HG03045 (cell line): ENCODE results near the gene UBR3.

ENCODE experiments used
- ATAC-seq: cut with Tn5 transposase; IDR thresholded peaks from one replicate; pipeline ENCODE4 v1.9.1; 2021; ENCODE audit warnings: mild to moderate bottlenecking, moderate library complexity; ENCODE audit not compliant: unreplicated experiment

UBR3 gene

GRCh38 chr2:169994752-169995151 is 167.5 kb downstream of the UBR3 start:
- no peak for ATAC-seq

DNA sequence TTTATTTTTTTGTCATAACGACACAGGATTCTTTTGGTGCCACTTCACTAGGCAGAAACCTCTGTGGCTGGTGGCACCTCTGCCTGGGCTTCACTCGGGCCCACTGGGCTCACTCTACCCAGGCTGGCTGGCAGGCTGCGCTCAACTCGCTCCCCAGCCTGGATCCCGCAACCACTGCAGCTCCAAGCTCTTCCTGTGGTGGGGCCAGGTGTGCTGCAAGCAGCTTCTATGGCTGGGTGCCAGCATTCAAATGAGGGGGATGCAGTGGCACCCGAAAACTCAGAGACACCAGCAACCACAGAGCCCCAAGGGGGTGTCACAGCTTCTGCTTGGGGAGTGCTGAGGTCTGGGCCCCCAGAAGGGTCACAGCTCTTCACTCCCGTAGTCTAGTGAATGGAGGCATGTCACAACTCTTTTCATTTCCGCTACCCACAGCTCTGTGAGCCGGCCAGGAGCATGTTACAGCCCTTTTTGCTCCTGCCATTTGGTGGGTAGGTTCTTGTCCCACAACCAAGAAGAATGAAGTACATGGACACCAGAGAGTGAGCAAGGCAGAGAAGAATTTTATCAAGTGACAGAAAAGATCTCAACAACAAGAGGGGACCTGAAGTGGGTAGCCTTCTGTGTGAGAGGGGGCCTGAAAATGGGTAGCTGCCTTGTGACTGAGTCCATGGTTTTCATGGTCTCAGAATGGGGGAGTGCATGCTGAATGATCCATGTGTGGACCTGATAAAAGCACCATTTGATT is 170.1 kb downstream of the UBR3 start:
- ATAC-seq = no peak

DNA sequence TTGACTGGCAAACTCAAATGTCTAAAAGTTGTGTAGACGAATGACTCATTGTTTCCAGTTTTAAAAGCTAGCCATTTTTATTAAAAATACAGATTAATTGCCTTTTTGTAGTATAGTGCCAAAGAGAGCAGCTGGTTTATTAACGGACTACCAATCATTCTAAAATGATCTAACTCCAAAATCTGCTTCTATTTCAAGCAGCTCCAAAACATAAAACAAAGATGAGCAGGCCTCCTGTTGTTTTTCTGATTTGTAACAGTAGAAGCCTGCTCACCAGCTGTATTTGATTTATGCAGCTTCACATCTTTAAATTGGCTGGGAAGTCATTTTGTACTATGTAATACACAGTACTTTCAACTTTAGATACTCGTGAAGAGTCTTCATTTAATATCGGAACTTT is 171.8 kb downstream of the UBR3 start:
- no peak for ATAC-seq

DNA sequence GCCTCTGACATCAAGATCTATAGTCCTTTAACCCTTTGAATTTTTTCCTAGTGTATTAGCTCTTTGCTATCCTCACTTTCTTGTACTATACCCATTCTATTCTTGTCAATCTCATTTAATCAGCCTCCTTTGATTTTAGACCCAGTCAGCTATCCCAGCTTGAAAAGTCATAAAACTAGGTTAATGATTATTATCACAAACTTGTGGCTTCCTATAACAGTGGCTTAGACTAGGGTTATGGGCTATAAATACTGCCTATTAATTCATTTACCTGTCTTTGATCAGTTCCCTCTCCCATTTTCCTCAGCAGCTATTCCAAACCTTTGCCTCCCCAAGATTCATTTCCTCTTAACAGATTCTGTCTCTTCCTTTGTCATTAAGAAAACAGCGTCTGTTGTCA is 174.8 kb downstream of the UBR3 start:
- no peak for ATAC-seq

- ATAC-seq = no peak
Observed at GRCh38 chr2:170005702-170006101, 178.4 kb downstream of the UBR3 start.

- ATAC-seq = no peak
Observed at GRCh38 chr2:170006587-170007325, 179.5 kb downstream of the UBR3 start.

GRCh38 chr2:170009209-170009608 is 182.0 kb downstream of the UBR3 start:
- no peak for ATAC-seq

DNA sequence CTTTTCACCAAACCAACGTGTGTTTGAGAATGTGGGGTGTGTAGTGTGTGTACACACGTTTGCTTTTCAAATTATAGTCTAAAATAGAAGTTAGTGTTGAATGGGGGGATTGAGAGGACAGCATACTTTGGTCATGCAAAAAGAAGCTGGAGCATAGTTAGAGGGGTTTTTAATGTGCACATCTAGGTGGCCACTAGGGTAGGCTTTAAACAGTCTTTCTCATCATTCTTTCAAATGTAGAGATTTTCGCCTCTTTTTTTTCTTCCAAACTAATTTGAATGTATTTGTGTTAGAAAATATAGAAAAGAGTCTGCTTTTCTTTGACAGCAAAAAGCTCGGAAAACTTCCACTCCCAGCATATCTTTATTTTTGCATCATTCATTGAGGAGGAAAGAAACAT is 185.5 kb downstream of the UBR3 start:
- no peak for ATAC-seq

DNA sequence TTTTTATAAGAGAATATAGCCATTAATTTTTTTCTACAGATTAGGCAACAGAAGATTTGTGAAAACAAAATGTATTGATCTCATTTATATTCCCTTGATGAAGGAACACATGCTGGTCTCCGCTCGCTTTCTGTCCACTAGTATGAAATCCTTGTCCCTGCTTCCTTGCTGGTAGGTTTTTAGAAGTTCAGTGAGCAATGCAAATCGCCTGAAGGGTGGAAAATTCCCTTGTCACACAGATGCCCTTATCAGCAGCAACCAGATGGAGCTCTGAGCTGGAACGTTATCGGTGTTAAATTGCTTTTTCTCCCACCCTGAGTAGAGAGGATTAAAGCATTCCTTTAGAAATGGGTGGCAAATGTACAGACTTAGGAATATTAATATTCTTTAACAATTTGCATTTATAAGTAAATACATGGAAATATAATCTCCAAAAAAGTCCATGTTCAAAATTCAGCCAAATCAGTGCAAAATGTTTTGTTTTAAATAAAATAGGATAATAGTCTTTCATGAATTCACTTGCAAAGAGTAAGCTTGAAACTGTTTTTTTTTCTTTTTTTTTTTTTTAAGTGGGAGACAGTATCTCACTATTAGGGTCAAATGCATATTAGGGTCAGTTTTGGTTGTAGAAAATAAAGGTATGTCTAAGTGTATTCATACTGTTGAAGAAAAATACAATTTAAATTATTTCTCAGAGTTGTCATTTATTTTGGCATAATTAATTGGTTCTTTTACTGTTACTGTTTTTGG is 186.7 kb downstream of the UBR3 start:
- no peak for ATAC-seq

GRCh38 chr2:170014769-170015168 is 187.5 kb downstream of the UBR3 start:
- ATAC-seq = no peak

GRCh38 chr2:170017860-170018532 is 190.7 kb downstream of the UBR3 start:
- ATAC-seq = no peak

DNA sequence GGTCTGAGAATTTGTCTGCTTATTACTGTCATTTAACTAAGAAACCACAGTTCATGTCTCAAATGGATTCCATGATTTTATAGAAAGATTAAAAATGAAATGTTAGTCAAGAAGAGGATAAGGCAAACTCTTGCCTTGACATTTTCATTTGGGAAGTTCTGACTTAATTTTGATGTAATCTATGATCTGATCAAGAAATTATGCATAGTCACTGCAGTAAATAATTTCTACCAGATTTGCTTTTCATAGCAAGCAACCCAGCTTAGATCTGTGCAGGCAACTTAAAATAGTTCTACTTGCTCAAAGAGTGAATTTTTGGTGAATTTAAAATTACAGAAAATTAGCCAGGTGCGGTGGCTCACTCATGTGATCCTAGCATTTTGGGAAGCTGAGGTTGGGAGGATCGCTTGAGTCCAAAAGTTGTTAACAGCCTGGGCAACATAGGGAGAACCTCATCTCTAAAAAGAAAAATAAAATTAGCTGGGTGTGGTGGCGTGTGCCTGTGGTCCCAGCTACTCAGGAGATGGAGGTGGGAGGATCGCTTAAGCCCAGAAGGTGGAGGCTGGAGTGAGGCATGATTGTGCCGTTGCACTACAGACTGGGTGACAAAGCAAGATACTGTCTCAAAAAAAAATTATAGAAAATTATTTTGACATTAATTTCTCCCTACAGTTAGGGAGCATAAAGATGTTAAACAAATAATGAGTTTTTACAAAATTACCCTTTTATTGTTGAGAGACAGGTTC is 192.0 kb downstream of the UBR3 start:
- ATAC-seq = no peak

GRCh38 chr2:170020777-170021176 is 193.5 kb downstream of the UBR3 start:
- ATAC-seq = no peak

DNA sequence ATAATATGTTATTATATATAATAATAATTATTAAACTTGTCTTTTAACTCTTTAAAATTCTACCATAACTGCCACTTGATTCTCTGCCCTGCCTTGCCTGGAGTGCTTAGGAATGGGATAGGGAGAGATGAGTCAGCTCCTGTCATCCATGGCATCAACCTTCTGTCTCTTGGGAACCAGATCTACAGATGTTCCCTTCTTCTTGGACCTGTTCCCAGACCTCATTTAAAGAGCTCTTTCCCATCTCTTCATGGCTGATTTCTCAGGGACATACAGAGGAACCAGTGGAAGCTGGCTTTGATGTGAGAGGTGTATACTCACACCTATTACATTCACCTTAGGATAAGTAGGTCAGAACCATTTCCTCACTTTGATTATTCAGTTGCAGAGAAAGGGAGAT is 195.4 kb downstream of the UBR3 start:
- no peak for ATAC-seq

- ATAC-seq = no peak
Observed at GRCh38 chr2:170024721-170025120, 197.5 kb downstream of the UBR3 start.

- ATAC-seq = no peak
Observed at GRCh38 chr2:170025223-170025622, 198.0 kb downstream of the UBR3 start.

DNA sequence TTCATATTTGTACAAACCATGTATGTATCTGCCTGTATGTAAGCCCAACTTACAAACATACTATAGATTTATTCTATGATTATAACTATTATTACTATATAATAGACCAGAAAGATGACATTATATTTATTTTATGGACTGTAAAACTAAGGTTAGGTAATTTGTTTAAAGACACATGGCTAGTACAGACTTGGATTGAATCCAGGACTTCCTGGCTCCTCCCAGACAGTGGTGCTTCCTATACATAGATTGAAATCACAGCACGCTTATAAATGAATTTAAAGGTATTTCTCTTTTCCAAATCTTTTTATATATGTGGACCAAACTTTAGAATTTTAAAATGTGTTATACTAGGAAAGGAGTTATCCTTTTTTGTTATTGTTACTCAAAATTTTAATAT is 199.1 kb downstream of the UBR3 start:
- ATAC-seq = no peak

DNA sequence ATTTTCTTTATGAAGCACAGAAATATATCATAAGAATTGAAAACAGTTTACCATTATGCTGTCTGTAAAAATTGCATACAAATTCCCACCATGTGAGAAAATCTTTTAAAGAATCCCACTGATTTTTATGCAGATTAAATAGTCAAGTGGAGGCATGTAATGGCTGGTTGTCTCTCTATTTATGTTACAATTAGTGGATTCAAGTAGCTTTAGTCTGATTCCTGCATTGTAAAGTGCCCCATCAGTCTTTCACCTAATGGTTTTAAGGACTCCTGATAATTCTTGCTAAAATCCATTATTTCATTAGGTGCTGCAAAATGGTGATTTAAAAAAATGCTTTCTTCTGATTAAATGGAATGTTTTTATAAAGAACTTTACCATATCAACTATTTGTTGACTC is 202.3 kb downstream of the UBR3 start:
- ATAC-seq = no peak

DNA sequence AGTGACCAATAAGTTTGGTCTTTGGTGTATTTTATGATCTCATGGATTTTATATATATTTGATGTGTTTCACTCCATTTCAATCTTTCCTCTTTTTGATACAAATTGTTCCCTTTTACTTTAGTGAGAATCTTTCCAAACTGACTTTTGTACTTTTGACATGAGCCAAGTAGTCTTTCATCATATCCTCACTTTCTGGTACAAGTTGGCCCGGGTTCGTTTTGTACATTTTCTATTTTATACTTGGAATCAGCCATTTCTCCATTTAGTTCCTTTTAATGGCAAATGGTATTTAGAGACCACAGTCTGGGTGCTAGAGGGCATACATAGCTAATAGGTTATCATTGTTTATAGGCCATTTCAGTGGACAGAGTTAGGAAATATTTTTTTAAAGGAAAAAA is 202.8 kb downstream of the UBR3 start:
- no peak for ATAC-seq

GRCh38 chr2:170031288-170031687 is 204.0 kb downstream of the UBR3 start:
- ATAC-seq = no peak

DNA sequence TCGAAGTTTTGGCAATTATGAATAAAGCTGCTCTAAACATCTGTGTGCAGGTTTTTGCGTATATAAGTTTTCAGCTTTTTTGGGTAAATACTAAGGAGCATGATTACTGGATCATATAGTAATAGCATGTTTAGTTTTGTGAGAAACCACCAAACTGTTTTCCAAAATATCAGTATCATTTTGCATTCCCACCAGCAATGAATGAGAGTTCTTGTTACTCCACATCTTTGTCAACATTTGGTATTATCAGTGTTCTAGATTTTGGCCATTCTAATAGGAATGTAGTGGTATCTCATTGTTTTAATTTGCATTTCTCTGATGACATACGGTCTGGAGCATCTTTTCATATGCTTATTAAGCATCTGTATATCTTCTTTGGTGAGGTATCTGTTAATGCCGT is 207.3 kb downstream of the UBR3 start:
- ATAC-seq = no peak
